ENCODE measurements around the gene LRRC3. TPM values are rescaled to one million over a fixed set of nuclear protein-coding genes. Genes with fewer than 3 reads are reported as not detected.

Gene LRRC3
- total and polyA plus RNA-seq, 2 of the 8 experiments (the other 6 are each of a cell fraction or from before 2014, with no cell fraction given), result 3.1 to 5.4 TPM

DNA sequence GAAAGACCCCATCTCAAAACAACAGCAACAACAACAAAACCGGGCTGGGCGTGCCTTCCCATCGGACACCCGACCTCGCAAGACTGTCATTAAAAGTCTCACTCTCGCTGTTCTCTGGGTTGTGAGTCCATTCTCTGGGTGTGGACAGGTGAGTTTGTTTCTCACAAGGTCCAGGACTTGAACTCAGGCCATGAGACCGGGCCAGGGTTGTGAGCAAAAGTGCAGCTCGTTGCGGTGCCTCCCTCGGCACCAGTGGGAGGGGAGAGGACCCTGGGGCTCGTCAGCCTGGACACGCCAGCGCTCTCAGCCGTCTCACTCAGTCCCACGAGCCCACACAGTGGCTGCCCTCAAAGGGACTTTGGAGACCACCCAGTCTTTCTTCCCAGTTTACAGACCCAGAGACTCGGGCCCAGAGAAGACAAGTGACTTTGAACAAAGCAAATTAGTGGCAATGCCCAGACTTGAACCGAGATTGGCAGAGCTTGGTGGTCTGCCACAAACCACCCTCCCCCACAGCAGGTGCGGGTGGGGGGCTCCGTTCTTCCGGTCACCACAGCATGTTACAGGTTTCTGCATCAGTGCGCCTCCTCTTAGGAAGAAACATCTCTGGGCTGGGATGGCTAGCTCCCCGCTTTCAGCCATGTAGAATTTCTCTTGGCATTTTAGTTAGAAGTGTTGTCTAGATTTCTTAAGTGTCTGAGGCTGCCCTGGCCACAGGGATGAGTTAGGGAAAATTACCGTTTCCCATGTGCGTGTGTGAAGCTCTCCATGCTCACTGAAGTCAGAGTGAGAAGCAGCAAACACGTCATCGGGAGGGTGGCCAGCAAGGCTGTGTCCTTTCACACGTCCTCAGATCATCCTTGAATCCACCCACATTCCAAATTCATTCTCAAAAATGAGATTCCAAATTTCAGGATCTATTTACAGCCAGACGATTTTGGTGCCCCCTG, 28.3 kb downstream of the LRRC3 start:
- H3K4ac ChIP-seq (replicated peaks; ENCODE audit: insufficient read length, low read depth, low read length), result peak overlapping the region; percentile 27
- H3K14ac ChIP-seq (ENCODE audit: insufficient read length), result no peak overlapping the region
- H3K79me1 ChIP-seq (ENCODE audit: low read depth, low read length), result no peaks in the 10 kb centered on the region
- 87% methylated on average over 26 of the region's 28 CpGs; no CpG with 5 or more reads in 1 of the 2 experiments for WGBS, 2 experiments (ENCODE audit: extremely low coverage in 1 of 2, insufficient coverage in 1 of 2, insufficient read length in 1 of 2, insufficient replicate concordance in 2 of 2, low coverage in 1 of 2, low lambda C conversion rate in 2 of 2, missing lambda C conversion rate in 1 of 2)
- DNase-seq (ENCODE audit: low read depth in 1 of 2, low spot score in 2 of 2) (no peak), FAIRE-seq (no peak)
- H2AK5ac ChIP-seq (ENCODE audit: low read depth, low read length), result peak overlapping the region; percentile 96
- H3K4me3 ChIP-seq (ENCODE audit: extremely low read depth in 1 of 4, insufficient read depth in 2 of 4, low read depth in 3 of 4, low read length in 4 of 4), result no peak overlapping the region
- H3K56ac ChIP-seq (replicated peaks; ENCODE audit: insufficient read length, low read depth, low read length), result no peak overlapping the region
- H3K4me2 ChIP-seq (ENCODE audit: insufficient read depth in 1 of 2, low read depth in 2 of 2, low read length in 2 of 2), result no peak overlapping the region; a peak in 1 of 4 replicates
- peaks cover 3 to 13% of the 10 kb centered on the region in 2 experiments; a peak in 3 of 4 replicates for H3K79me2 ChIP-seq (ENCODE audit: control insufficient read depth in 1 of 2, insufficient read depth in 2 of 2, low read length in 2 of 2)
- peak overlapping the region; percentile 9; the same call in 1 of the 2 replicates for H4K8ac ChIP-seq (ENCODE audit: extremely low read depth, insufficient read depth, low read length)
- no peaks in the 10 kb centered on the region; the same call in 1 of the 2 replicates for H3K23me2 ChIP-seq (ENCODE audit: low read depth, low read length)
- H2AFZ ChIP-seq (ENCODE audit: low read length), result no peak overlapping the region
- no peaks in the 10 kb centered on the region; a peak in 1 of 7 replicates for H3K27me3 ChIP-seq (replicated peaks in 1 of 4; ENCODE audit: control insufficient read depth in 3 of 4, extremely low read depth in 1 of 4, insufficient read depth in 3 of 4, low read length in 3 of 4)
- peak overlapping the region; percentile 91 for H2BK5ac ChIP-seq (ENCODE audit: low read depth, low read length)
- no peaks in the 10 kb centered on the region for H4K20me1 ChIP-seq (replicated peaks in 1 of 2; ENCODE audit: control insufficient read depth in 1 of 2, insufficient read depth in 2 of 2, low read length in 2 of 2)
- H3K23ac ChIP-seq (ENCODE audit: insufficient read length), result no peak overlapping the region
- H4K5ac ChIP-seq (ENCODE audit: insufficient read length, low read depth, low read length), result no peak overlapping the region
- no peak overlapping the region; a peak in 1 of 7 replicates for H3K9ac ChIP-seq (replicated peaks in 1 of 4; ENCODE audit: extremely low read depth in 1 of 4, low read depth in 3 of 4, low read length in 3 of 4)
- no peaks in the 10 kb centered on the region for H3K36me3 ChIP-seq (ENCODE audit: control insufficient read depth in 2 of 4, insufficient read depth in 4 of 4, low read length in 3 of 4)
- no peak overlapping the region; the same call in 1 of the 2 replicates for H3K18ac ChIP-seq (ENCODE audit: extremely low read depth, low read length)
- peaks cover 0 to 3% (median 1%) of the 10 kb centered on the region in 4 experiments; a peak in 3 of 7 replicates for H3K4me1 ChIP-seq (replicated peaks in 1 of 4; ENCODE audit: control insufficient read depth in 3 of 4, insufficient read depth in 4 of 4, low read length in 3 of 4)
- H3K27ac ChIP-seq (ENCODE audit: low read depth, low read length), result no peak overlapping the region
- H2BK120ac ChIP-seq (replicated peaks; ENCODE audit: low read depth, low read length), result no peak overlapping the region
- H4K91ac ChIP-seq (replicated peaks; ENCODE audit: insufficient read length, low read length), result peak overlapping the region; percentile 79
- H3K9me3 ChIP-seq (ENCODE audit: insufficient read depth in 2 of 2, low read depth in 1 of 2, low read length in 1 of 2), result peaks cover 0 to 6% of the 10 kb centered on the region in 2 experiments; a peak in 2 of 4 replicates
- H2BK20ac ChIP-seq (ENCODE audit: low read length), result peak overlapping the region; percentile 94; the same call in 1 of the 2 replicates
- CTCF ChIA-PET (ENCODE audit: partially characterized antibody), result interaction anchor here (0.6 to 1.7 kb wide), 14 partner anchors 9 to 665 kb away, joined by 3 to 7 read pairs (median 3); no protein-coding TSS in a partner anchor
- H2BK15ac ChIP-seq (ENCODE audit: low read length), result peak overlapping the region; percentile 99
- peak overlapping the region; percentile 90; the same call in 1 of the 2 replicates for H2BK12ac ChIP-seq (ENCODE audit: low read depth, low read length)
- POLR2A ChIA-PET (ENCODE audit: partially characterized antibody), result interaction anchor here (0.9 to 1.4 kb wide), 2 partner anchors 26 to 143 kb away, joined by 3 to 4 read pairs; no protein-coding TSS in a partner anchor
- TF ChIP-seq RNF2 (IDR thresholded peaks at IDR 0.05; ENCODE audit: borderline replicate concordance, low read depth, low read length, missing control alignments, poor library complexity, severe bottlenecking), result no peak
- TF ChIP-seq SIX5 (IDR thresholded peaks at IDR 0.05; ENCODE audit: low read depth, low read length), result no peak
- no peak for TF ChIP-seq POLR2AphosphoS5 (IDR thresholded peaks at IDR 0.05; ENCODE audit: low read depth, low read length)
- TF ChIP-seq, protein P1, sequence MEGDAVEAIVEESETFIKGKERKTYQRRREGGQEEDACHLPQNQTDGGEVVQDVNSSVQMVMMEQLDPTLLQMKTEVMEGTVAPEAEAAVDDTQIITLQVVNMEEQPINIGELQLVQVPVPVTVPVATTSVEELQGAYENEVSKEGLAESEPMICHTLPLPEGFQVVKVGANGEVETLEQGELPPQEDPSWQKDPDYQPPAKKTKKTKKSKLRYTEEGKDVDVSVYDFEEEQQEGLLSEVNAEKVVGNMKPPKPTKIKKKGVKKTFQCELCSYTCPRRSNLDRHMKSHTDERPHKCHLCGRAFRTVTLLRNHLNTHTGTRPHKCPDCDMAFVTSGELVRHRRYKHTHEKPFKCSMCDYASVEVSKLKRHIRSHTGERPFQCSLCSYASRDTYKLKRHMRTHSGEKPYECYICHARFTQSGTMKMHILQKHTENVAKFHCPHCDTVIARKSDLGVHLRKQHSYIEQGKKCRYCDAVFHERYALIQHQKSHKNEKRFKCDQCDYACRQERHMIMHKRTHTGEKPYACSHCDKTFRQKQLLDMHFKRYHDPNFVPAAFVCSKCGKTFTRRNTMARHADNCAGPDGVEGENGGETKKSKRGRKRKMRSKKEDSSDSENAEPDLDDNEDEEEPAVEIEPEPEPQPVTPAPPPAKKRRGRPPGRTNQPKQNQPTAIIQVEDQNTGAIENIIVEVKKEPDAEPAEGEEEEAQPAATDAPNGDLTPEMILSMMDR (IDR thresholded peaks at IDR 0.05; ENCODE audit: control extremely low read depth in 1 of 3, insufficient read depth in 1 of 3, low read depth in 1 of 3, low read length in 3 of 3), result no peak
- TF ChIP-seq, protein P2, sequence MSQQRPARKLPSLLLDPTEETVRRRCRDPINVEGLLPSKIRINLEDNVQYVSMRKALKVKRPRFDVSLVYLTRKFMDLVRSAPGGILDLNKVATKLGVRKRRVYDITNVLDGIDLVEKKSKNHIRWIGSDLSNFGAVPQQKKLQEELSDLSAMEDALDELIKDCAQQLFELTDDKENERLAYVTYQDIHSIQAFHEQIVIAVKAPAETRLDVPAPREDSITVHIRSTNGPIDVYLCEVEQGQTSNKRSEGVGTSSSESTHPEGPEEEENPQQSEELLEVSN (IDR thresholded peaks at IDR 0.05), result no peak
- TF ChIP-seq ZNF274 (IDR thresholded peaks at IDR 0.05; ENCODE audit: borderline replicate concordance, extremely low read depth, low read length), result no peak

All from H1 (cell line).